Esophagus squamous epithelium (tissue), 5 donors: Measurements from ENCODE around the gene TMEM170A. TPM values are rescaled to one million over a fixed set of nuclear protein-coding genes. Genes with fewer than 3 reads are reported as not detected.
"Not testable (repeated sequence)": the region's sequence is repeated elsewhere in the genome, so short reads cannot be mapped to it uniquely, and the experiment has no call there.

ENCODE experiments used
- DNase-seq: peaks from one replicate; lab custom pipeline; 2025; lab: John Stamatoyannopoulos, UW
- H3K27ac ChIP-seq, 4 donors: fragments of 200-600 bp; sonication (generic); one replicate each; pipeline ENCODE4 v1.5.1; 2016 to 2019; ENCODE audit warnings: mild to moderate bottlenecking in 1 of 4
- H3K27me3 ChIP-seq, 4 donors: fragments of 200-600 bp; sonication (generic); 1 replicate in 3 of 4; 2 replicates in 1 of 4; pipeline versions ENCODE4 v1.5.1 to v1.6.0; 2017 to 2021; ENCODE audit warnings: antibody characterized with exemption in 1 of 4
- H3K36me3 ChIP-seq, 3 donors: fragments of 200-600 bp; sonication (generic); one replicate each; pipeline ENCODE4 v1.5.1; 2016 to 2019
- H3K4me1 ChIP-seq, 3 donors: fragments of 200-600 bp; sonication (generic); one replicate each; pipeline ENCODE4 v1.5.1; 2017 to 2019
- H3K4me3 ChIP-seq, 4 donors: fragments of 200-600 bp; sonication (generic); 1 replicate in 3 of 4; 2 replicates in 1 of 4; pipeline ENCODE4 v1.5.1; 2016 to 2019; ENCODE audit warnings: mild to moderate bottlenecking in 2 of 4, moderate library complexity in 1 of 4
- H3K9me3 ChIP-seq, 3 donors: fragments of 200-600 bp; sonication (generic); one replicate each; pipeline ENCODE4 v1.5.1; 2016 to 2019
- CTCF ChIP-seq, 6 experiments: fragments of 450-650 bp in 4 of 6; fragments of 200-600 bp in 2 of 6; sonication (generic) in 2 of 6; IDR thresholded peaks; one replicate each; pipeline ENCODE4 v1.5.1; 2016 to 2019; ENCODE audit warnings: antibody characterized with exemption in 6 of 6, mild to moderate bottlenecking in 4 of 6, moderate library complexity in 4 of 6
- POLR2A ChIP-seq, 4 donors: fragments of 450-650 bp; IDR thresholded peaks; one replicate each; pipeline ENCODE4 v1.6.1; 2017; ENCODE audit warnings: antibody characterized with exemption in 4 of 4, mild to moderate bottlenecking in 4 of 4, moderate library complexity in 3 of 4
- WGBS, 2 donors: methylation state at CpG; one replicate each; pipeline ENCODE4 v1.1.5; 2018; 5-methylcytosine and 5-hydroxymethylcytosine counted together
- intact Hi-C: fragments of 100-400 bp; cut with DNase I; formaldehyde crosslinking; loops from one replicate; pipeline ENCODE4 v1.15.0; 2022
- total RNA-seq, 4 donors: library from RNA; depleted of rRNA; stranded (reverse); fragments of >200 nt; gene quantifications; one replicate each; pipeline ENCODE4 v1.1.0, GENCODE V29; 2016
- donor health status: DM: yes; HTN: yes; CAD: no.

The TMEM170A gene
- total RNA-seq: 10 to 100 TPM; 11.6 to 19.8 (median 14.6) TPM

- TF ChIP-seq POLR2A (IDR thresholded peaks at IDR 0.05): peak in 3 of 4 donors; percentile 87 to 97 (median 91)
- peak; percentile 100 for TF ChIP-seq CTCF (IDR thresholded peaks at IDR 0.05)
- H3K4me1 ChIP-seq: peaks cover 0 to 39% (median 11%) of the 10 kb centered on the region in 3 donors
- peak within 1 kb of the TSS; percentile 93 to 98 (median 96) for H3K27ac ChIP-seq
- intact Hi-C loops: no loop called here
- no peaks in the 10 kb centered on the region for H3K9me3 ChIP-seq
- H3K36me3 ChIP-seq: no peaks in the 10 kb centered on the region
- H3K27me3 ChIP-seq: no peaks in the 10 kb centered on the region
- peak within 1 kb of the TSS; percentile 55 to 88 (median 74) for H3K4me3 ChIP-seq
- 0% methylated on average over 4 to 12 of the region's 89 CpGs for WGBS, 2 donors
- DNase-seq: peak; percentile 88
Observed at GRCh38 chr16:75464122-75464918, at the start of gene TMEM170A. Gene TMEM170A (minus strand): TSS chr16:75464689. CDS start chr16:75464600, 89 bp downstream.

- H3K4me1 ChIP-seq: peaks cover 0 to 14% (median 0%) of the 10 kb centered on the region in 3 donors
- H3K27me3 ChIP-seq: no peaks in the 10 kb centered on the region
- intact Hi-C loops: no loop called here
- no peaks in the 10 kb centered on the region for H3K9me3 ChIP-seq
- H3K27ac ChIP-seq: peak overlapping the region; percentile 4 to 65 (median 18)
- H3K36me3 ChIP-seq: no peaks in the 10 kb centered on the region
- H3K4me3 ChIP-seq: no peak overlapping the region
- TF ChIP-seq POLR2A (IDR thresholded peaks at IDR 0.05) (no peak), CTCF (IDR thresholded peaks at IDR 0.05) (no peak)
- 16% methylated on average over 7 of the region's 7 CpGs for WGBS, 2 donors
- no peak for DNase-seq
Observed at GRCh38 chr16:75506574-75506973, 42.1 kb upstream of the TMEM170A start.

GRCh38 chr16:75506107-75506506, 41.6 kb upstream of the TMEM170A start:
- Histone ChIP-seq H3K4me1 (peaks cover 0 to 14% (median 0%) of the 10 kb centered on the region in 3 donors), H3K27me3 (no peaks in the 10 kb centered on the region), H3K9me3 (no peaks in the 10 kb centered on the region), H3K36me3 (no peaks in the 10 kb centered on the region), H3K27ac (peak overlapping the region in 2 of 4 donors; percentile 6 to 60), H3K4me3 (no peak overlapping the region)
- 70 to 78% methylated on average over 3 of the region's 3 CpGs for WGBS, 2 donors
- intact Hi-C loops: no loop called here
- no peak for DNase-seq
- TF ChIP-seq CTCF (IDR thresholded peaks at IDR 0.05) (no peak), POLR2A (IDR thresholded peaks at IDR 0.05) (no peak)

GRCh38 chr16:75503801-75504200, 39.3 kb upstream of the TMEM170A start:
- Histone ChIP-seq H3K4me1 (peaks cover 0 to 14% (median 0%) of the 10 kb centered on the region in 3 donors), H3K27ac (no peak overlapping the region), H3K4me3 (no peak overlapping the region), H3K36me3 (no peaks in the 10 kb centered on the region), H3K27me3 (no peaks in the 10 kb centered on the region), H3K9me3 (no peaks in the 10 kb centered on the region)
- WGBS, 2 donors: 91 to 93% methylated on average over 1 of the region's 1 CpG
- intact Hi-C loops: no loop called here
- no peak for TF ChIP-seq POLR2A (IDR thresholded peaks at IDR 0.05)
- no peak for TF ChIP-seq CTCF (IDR thresholded peaks at IDR 0.05)
- no peak for DNase-seq

GRCh38 chr16:75502916-75503605, 38.6 kb upstream of the TMEM170A start:
- 81 to 82% methylated on average over 4 of the region's 4 CpGs for WGBS, 2 donors
- no peak for DNase-seq
- Histone ChIP-seq H3K27ac (no peak overlapping the region), H3K4me3 (no peak overlapping the region), H3K27me3 (no peaks in the 10 kb centered on the region), H3K4me1 (peaks cover 0 to 14% (median 0%) of the 10 kb centered on the region in 3 donors), H3K36me3 (no peaks in the 10 kb centered on the region), H3K9me3 (no peaks in the 10 kb centered on the region)
- intact Hi-C loops: no loop called here
- TF ChIP-seq POLR2A (IDR thresholded peaks at IDR 0.05) (no peak), CTCF (IDR thresholded peaks at IDR 0.05) (no peak)

- intact Hi-C loops, H3K4me3 ChIP-seq, H3K9me3 ChIP-seq, H3K27me3 ChIP-seq, H3K4me1 ChIP-seq, H3K36me3 ChIP-seq, DNase-seq: not testable (repeated sequence)
- 28 to 34% methylated on average over 5 to 6 of the region's 6 CpGs for WGBS, 2 donors
- H3K27ac ChIP-seq: peak overlapping the region in 1 of 4 donors; percentile 19
Observed at GRCh38 chr16:75501820-75502219, 37.3 kb upstream of the TMEM170A start.
